WTC11 (cell line): ENCODE results near the gene CHST11. TPM values are rescaled to one million over a fixed set of nuclear protein-coding genes. Genes with fewer than 3 reads are reported as not detected.

Experiments used
- ATAC-seq: fragments of 200-7000 bp; cut with Tn5 transposase; 2 replicates; pipeline ENCODE4 v1.10.0; 2021; ENCODE audit warnings: mild to moderate bottlenecking, moderate library complexity
- CTCF ChIA-PET: fragments of 300-600 bp; sonication (Branson Sonifier 250); formaldehyde crosslinking; loops from one replicate; lab custom pipeline; 2021; ENCODE audit warnings: antibody characterized with exemption; lab: Charles Lee
- POLR2A ChIA-PET: fragments of 350-600 bp; sonication (Branson Sonifier 250); formaldehyde crosslinking; loops from one replicate; lab custom pipeline; 2021; ENCODE audit warnings: antibody characterized with exemption; lab: Charles Lee
- DNase-seq: peaks from one replicate; pipeline ENCODE4 v3.0.0; 2021; ENCODE audit warnings: low spot score
- H3K27ac Mint-ChIP-seq: 2 replicates; pipeline ENCODE4 v1.8.0; 2021; ENCODE audit warnings: mixed read lengths
- H3K27me3 Mint-ChIP-seq: 2 replicates; pipeline ENCODE4 v1.8.0; 2021; ENCODE audit warnings: low read depth, mild to moderate bottlenecking, moderate library complexity, mixed read lengths
- H3K36me3 Mint-ChIP-seq: 2 replicates; pipeline ENCODE4 v1.8.0; 2021; ENCODE audit warnings: mixed read lengths
- H3K4me1 Mint-ChIP-seq: 2 replicates; pipeline ENCODE4 v1.8.0; 2022; ENCODE audit warnings: mixed read lengths
- H3K4me3 Mint-ChIP-seq: 2 replicates; pipeline ENCODE4 v1.8.0; 2021; ENCODE audit warnings: mild to moderate bottlenecking, moderate library complexity, mixed read lengths
- H3K9me3 Mint-ChIP-seq: 2 replicates; pipeline ENCODE4 v1.8.0; 2021; ENCODE audit warnings: mixed read lengths
- ELF4 ChIP-seq: sonication (generic); formaldehyde crosslinking; IDR thresholded peaks from 2 replicates; pipeline ENCODE4 v1.8.1; 2022; ENCODE audit warnings: low read depth, mild to moderate bottlenecking, moderate library complexity, missing genetic modification reagents
- ETV6 ChIP-seq: sonication (generic); formaldehyde crosslinking; IDR thresholded peaks from 2 replicates; pipeline ENCODE4 v1.8.1; 2022; ENCODE audit warnings: mild to moderate bottlenecking, missing genetic modification reagents
- FOXP1 ChIP-seq: sonication (generic); formaldehyde crosslinking; IDR thresholded peaks from 2 replicates; pipeline ENCODE4 v1.8.0; 2022; ENCODE audit warnings: missing genetic modification reagents, mild to moderate bottlenecking, moderate library complexity, borderline replicate concordance
- GRHL2 ChIP-seq: fragments of 250-450 bp; sonication (Bioruptor Pico); IDR thresholded peaks from 2 replicates; pipeline ENCODE4 v1.8.0; 2022; ENCODE audit warnings: mild to moderate bottlenecking, moderate library complexity; ENCODE audit not compliant: insufficient replicate concordance, severe bottlenecking
- HMGA2 ChIP-seq: fragments of 250-450 bp; sonication (Bioruptor Pico); IDR thresholded peaks from 2 replicates; pipeline ENCODE4 v1.4.0; 2021; ENCODE audit warnings: mild to moderate bottlenecking, moderate library complexity
- KAT7 ChIP-seq: sonication (generic); formaldehyde crosslinking; IDR thresholded peaks from 2 replicates; pipeline ENCODE4 v1.8.1; 2023; ENCODE audit warnings: missing genetic modification reagents, mild to moderate bottlenecking, borderline replicate concordance
- MXD4 ChIP-seq: fragments of 250-450 bp; sonication (Bioruptor Pico); IDR thresholded peaks from 2 replicates; pipeline ENCODE4 v1.8.0; 2021; ENCODE audit warnings: mild to moderate bottlenecking, moderate library complexity, borderline replicate concordance
- RORB ChIP-seq: fragments of 250-450 bp; sonication (Bioruptor Pico); IDR thresholded peaks from 2 replicates; pipeline ENCODE4 v1.9.0; 2021; ENCODE audit warnings: mild to moderate bottlenecking
- ZNF232 ChIP-seq: sonication (generic); formaldehyde crosslinking; IDR thresholded peaks from 2 replicates; pipeline ENCODE4 v1.8.0; 2022; ENCODE audit warnings: mild to moderate bottlenecking, missing genetic modification reagents
- total RNA-seq: library from RNA; stranded (reverse); gene quantifications from 3 replicates; pipeline ENCODE4 v1.2.3, GENCODE V29; 2021
- TF ChIP-seq, protein P1 (sequence below): fragments of 250-450 bp; sonication (Bioruptor Pico); IDR thresholded peaks from 2 replicates; pipeline ENCODE4 v1.8.0; 2021; ENCODE audit warnings: mild to moderate bottlenecking
- TF ChIP-seq, protein P2 (sequence below): sonication (generic); formaldehyde crosslinking; conservative IDR thresholded peaks from 2 replicates; pipeline ENCODE4 v1.8.1; 2023; ENCODE audit warnings: mild to moderate bottlenecking, low read depth, missing genetic modification reagents, moderate library complexity
- TF ChIP-seq, protein P3 (sequence below): sonication (generic); formaldehyde crosslinking; IDR thresholded peaks from 2 replicates; pipeline ENCODE4 v1.8.0; 2023; ENCODE audit warnings: missing genetic modification reagents, mild to moderate bottlenecking, borderline replicate concordance
- TF ChIP-seq, protein P4 (sequence below): fragments of 250-450 bp; sonication (Bioruptor Pico); IDR thresholded peaks from 2 replicates; pipeline ENCODE4 v1.9.0; 2021; ENCODE audit warnings: mild to moderate bottlenecking
- TF ChIP-seq, protein P5 (sequence below): fragments of 250-450 bp; sonication (Bioruptor Pico); conservative IDR thresholded peaks from 2 replicates; pipeline ENCODE4 v1.9.0; 2021; ENCODE audit warnings: mild to moderate bottlenecking
- TF ChIP-seq, protein P6 (sequence below): sonication (generic); formaldehyde crosslinking; IDR thresholded peaks from 2 replicates; pipeline ENCODE4 v1.8.1; 2022; ENCODE audit warnings: mild to moderate bottlenecking, moderate library complexity, missing genetic modification reagents
- TF ChIP-seq, protein P7 (sequence below): sonication (generic); formaldehyde crosslinking; IDR thresholded peaks from 2 replicates; pipeline ENCODE4 v1.8.1; 2023; ENCODE audit warnings: mild to moderate bottlenecking, missing genetic modification reagents, moderate library complexity

CHST11 gene
- total RNA-seq, 1 experiment from 2014 or later = 24.2 TPM

DNA sequence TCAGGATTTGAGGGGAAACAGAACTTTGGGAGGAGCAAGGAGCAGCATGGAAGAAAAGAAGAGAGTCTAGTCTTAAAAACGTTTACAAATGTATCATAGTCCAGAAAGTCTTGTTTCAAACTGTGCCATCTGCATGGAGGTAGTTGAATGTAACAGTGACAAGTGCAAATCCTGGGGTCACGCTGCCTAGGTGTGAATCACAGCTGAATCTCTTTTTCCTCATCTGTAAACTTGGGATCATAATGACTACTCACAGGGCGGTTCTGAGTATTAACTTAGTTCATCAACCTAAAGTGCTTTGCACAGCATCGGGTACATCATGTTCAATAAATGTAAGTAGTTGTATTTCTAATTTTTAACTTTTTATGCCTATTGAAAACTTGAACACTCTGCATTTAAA, 208.5 kb downstream of the CHST11 start (continued):
- TF ChIP-seq, protein P1, sequence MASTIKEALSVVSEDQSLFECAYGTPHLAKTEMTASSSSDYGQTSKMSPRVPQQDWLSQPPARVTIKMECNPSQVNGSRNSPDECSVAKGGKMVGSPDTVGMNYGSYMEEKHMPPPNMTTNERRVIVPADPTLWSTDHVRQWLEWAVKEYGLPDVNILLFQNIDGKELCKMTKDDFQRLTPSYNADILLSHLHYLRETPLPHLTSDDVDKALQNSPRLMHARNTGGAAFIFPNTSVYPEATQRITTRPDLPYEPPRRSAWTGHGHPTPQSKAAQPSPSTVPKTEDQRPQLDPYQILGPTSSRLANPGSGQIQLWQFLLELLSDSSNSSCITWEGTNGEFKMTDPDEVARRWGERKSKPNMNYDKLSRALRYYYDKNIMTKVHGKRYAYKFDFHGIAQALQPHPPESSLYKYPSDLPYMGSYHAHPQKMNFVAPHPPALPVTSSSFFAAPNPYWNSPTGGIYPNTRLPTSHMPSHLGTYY = no peak
- no peak for TF ChIP-seq ELF4

DNA sequence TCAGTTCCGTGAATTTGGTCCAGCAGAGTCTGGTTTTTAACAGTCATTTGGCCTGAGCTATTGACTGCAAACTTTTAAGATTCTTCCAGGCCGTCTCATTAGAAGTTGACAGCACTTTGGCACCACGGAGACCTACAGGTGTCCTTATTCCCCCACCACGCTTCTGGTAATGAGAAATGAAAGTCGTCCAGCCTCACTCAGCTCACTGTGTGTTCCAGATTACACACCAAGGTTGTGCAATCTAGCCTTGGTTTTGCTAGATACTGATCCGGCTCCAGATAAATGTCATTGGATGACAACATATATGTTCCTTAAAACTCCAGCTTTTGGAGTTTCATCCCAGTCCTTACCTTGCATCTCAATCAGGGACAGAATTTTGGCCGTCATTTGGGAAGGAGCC, 210.4 kb downstream of the CHST11 start:
- no peak for DNase-seq
- no peaks in the 10 kb centered on the region for H3K36me3 Mint-ChIP-seq
- TF ChIP-seq, protein P2, sequence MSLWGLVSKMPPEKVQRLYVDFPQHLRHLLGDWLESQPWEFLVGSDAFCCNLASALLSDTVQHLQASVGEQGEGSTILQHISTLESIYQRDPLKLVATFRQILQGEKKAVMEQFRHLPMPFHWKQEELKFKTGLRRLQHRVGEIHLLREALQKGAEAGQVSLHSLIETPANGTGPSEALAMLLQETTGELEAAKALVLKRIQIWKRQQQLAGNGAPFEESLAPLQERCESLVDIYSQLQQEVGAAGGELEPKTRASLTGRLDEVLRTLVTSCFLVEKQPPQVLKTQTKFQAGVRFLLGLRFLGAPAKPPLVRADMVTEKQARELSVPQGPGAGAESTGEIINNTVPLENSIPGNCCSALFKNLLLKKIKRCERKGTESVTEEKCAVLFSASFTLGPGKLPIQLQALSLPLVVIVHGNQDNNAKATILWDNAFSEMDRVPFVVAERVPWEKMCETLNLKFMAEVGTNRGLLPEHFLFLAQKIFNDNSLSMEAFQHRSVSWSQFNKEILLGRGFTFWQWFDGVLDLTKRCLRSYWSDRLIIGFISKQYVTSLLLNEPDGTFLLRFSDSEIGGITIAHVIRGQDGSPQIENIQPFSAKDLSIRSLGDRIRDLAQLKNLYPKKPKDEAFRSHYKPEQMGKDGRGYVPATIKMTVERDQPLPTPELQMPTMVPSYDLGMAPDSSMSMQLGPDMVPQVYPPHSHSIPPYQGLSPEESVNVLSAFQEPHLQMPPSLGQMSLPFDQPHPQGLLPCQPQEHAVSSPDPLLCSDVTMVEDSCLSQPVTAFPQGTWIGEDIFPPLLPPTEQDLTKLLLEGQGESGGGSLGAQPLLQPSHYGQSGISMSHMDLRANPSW (CRISPR knock-in tag) = no peak
- TF ChIP-seq GRHL2 (CRISPR knock-in tag) = no peak
- TF ChIP-seq ZNF232 (CRISPR knock-in tag) = no peak
- TF ChIP-seq HMGA2 (CRISPR knock-in tag) = no peak
- TF ChIP-seq RORB (CRISPR knock-in tag) = no peak
- no peak for TF ChIP-seq FOXP1 (CRISPR knock-in tag)
- TF ChIP-seq, protein P3, sequence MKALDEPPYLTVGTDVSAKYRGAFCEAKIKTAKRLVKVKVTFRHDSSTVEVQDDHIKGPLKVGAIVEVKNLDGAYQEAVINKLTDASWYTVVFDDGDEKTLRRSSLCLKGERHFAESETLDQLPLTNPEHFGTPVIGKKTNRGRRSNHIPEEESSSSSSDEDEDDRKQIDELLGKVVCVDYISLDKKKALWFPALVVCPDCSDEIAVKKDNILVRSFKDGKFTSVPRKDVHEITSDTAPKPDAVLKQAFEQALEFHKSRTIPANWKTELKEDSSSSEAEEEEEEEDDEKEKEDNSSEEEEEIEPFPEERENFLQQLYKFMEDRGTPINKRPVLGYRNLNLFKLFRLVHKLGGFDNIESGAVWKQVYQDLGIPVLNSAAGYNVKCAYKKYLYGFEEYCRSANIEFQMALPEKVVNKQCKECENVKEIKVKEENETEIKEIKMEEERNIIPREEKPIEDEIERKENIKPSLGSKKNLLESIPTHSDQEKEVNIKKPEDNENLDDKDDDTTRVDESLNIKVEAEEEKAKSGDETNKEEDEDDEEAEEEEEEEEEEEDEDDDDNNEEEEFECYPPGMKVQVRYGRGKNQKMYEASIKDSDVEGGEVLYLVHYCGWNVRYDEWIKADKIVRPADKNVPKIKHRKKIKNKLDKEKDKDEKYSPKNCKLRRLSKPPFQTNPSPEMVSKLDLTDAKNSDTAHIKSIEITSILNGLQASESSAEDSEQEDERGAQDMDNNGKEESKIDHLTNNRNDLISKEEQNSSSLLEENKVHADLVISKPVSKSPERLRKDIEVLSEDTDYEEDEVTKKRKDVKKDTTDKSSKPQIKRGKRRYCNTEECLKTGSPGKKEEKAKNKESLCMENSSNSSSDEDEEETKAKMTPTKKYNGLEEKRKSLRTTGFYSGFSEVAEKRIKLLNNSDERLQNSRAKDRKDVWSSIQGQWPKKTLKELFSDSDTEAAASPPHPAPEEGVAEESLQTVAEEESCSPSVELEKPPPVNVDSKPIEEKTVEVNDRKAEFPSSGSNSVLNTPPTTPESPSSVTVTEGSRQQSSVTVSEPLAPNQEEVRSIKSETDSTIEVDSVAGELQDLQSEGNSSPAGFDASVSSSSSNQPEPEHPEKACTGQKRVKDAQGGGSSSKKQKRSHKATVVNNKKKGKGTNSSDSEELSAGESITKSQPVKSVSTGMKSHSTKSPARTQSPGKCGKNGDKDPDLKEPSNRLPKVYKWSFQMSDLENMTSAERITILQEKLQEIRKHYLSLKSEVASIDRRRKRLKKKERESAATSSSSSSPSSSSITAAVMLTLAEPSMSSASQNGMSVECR = no peak
- no peak for ATAC-seq
- no peak overlapping the region for H3K27ac Mint-ChIP-seq
- ChIA-PET CTCF (interaction anchor here (1.2 to 1.4 kb wide), 4 partner anchors 13 to 286 kb away, joined by 3 to 6 read pairs (median 4); no protein-coding TSS in a partner anchor), POLR2A (no interaction called here)
- no peaks in the 10 kb centered on the region for H3K27me3 Mint-ChIP-seq
- H3K9me3 Mint-ChIP-seq = no peaks in the 10 kb centered on the region
- no peak overlapping the region for H3K4me3 Mint-ChIP-seq
- peaks cover 37% of the 10 kb centered on the region for H3K4me1 Mint-ChIP-seq

DNA sequence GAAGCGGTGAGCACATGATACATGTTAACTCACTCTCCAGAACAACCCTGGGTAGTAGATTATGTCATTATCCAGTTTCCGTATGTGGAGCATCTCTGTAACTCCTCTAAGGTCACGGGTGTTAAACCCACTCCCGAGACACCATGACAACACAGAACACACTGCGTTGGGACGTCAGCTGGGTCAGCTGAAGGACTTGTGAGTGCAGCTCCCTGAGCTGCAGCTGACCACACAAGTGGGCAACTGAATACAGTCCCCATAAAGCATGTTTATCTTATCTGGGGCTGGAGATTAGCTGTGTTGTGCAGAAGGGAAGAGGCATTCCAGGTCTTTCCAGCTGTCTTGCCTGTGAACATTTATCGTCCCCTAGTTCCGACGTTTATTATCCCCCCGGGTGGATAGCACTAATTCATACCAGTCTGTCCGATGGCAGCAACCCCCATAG, 211.5 kb downstream of the CHST11 start:
- no peaks in the 10 kb centered on the region for H3K9me3 Mint-ChIP-seq
- no peak for DNase-seq
- no peaks in the 10 kb centered on the region for H3K36me3 Mint-ChIP-seq
- ChIA-PET CTCF (interaction anchor here (0.9 to 4.3 kb wide), 4 partner anchors 14 to 287 kb away, joined by 3 to 30 read pairs (median 4); no protein-coding TSS in a partner anchor), POLR2A (no interaction called here)
- peaks cover 37% of the 10 kb centered on the region for H3K4me1 Mint-ChIP-seq
- H3K27me3 Mint-ChIP-seq = no peaks in the 10 kb centered on the region
- ATAC-seq = no peak
- no peak overlapping the region for H3K4me3 Mint-ChIP-seq
- 0 out of 2 replicates have a peak overlapping the region, but pooled peaks have one; percentile 34 for H3K27ac Mint-ChIP-seq
- TF ChIP-seq, protein P4, sequence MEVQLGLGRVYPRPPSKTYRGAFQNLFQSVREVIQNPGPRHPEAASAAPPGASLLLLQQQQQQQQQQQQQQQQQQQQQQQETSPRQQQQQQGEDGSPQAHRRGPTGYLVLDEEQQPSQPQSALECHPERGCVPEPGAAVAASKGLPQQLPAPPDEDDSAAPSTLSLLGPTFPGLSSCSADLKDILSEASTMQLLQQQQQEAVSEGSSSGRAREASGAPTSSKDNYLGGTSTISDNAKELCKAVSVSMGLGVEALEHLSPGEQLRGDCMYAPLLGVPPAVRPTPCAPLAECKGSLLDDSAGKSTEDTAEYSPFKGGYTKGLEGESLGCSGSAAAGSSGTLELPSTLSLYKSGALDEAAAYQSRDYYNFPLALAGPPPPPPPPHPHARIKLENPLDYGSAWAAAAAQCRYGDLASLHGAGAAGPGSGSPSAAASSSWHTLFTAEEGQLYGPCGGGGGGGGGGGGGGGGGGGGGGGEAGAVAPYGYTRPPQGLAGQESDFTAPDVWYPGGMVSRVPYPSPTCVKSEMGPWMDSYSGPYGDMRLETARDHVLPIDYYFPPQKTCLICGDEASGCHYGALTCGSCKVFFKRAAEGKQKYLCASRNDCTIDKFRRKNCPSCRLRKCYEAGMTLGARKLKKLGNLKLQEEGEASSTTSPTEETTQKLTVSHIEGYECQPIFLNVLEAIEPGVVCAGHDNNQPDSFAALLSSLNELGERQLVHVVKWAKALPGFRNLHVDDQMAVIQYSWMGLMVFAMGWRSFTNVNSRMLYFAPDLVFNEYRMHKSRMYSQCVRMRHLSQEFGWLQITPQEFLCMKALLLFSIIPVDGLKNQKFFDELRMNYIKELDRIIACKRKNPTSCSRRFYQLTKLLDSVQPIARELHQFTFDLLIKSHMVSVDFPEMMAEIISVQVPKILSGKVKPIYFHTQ (CRISPR knock-in tag) = no peak
- TF ChIP-seq, protein P5, sequence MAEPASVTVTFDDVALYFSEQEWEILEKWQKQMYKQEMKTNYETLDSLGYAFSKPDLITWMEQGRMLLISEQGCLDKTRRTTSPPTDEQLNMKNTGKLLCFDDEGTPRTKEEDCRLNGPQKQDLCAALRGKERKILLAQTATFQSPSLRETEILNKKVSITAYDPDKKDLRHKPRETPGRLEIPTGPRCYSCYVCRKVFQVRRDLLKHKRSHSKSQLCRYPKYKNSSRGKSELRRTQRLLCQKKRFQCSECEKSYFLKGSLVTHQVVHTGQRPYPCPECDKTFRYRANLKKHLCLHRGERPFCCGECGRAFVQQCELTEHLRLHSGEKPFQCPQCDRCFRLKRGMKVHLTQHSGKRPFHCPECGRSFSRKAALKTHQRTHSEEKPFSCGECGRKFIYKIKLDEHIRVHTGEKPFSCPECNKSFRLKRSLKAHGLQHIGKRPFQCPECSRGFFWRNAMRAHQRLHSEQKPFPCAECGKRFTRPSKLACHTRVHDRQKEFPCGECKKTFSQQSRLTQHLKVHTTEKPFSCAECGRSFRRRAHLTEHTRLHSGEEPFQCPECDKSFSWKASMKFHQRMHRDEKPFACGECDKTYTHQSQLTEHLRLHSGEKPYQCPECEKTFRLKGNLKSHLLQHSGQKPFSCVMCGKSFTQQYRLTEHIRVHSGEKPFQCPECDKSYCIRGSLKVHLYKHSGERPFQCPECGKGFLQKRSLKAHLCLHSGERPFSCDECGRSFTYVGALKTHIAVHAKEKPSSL (CRISPR knock-in tag) = no peak
- no peak for TF ChIP-seq KAT7 (CRISPR knock-in tag)
- no peak for TF ChIP-seq MXD4 (CRISPR knock-in tag)
- TF ChIP-seq, protein P1 = no peak
- TF ChIP-seq, protein P6, sequence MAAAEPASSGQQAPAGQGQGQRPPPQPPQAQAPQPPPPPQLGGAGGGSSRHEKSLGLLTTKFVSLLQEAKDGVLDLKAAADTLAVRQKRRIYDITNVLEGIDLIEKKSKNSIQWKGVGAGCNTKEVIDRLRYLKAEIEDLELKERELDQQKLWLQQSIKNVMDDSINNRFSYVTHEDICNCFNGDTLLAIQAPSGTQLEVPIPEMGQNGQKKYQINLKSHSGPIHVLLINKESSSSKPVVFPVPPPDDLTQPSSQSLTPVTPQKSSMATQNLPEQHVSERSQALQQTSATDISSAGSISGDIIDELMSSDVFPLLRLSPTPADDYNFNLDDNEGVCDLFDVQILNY = no peak
- TF ChIP-seq, protein P7, sequence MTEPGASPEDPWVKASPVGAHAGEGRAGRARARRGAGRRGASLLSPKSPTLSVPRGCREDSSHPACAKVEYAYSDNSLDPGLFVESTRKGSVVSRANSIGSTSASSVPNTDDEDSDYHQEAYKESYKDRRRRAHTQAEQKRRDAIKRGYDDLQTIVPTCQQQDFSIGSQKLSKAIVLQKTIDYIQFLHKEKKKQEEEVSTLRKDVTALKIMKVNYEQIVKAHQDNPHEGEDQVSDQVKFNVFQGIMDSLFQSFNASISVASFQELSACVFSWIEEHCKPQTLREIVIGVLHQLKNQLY (CRISPR knock-in tag) = no peak
- no peak for TF ChIP-seq ETV6 (CRISPR knock-in tag)
